KMS-11 (cell line): ENCODE results near the gene MAG.

Experiments
- H2AFZ ChIP-seq: fragments of 200-600 bp; sonication (generic); 2 replicates; pipeline ENCODE4 v1.6.1; 2016; ENCODE audit warnings: antibody characterized with exemption, mixed run types, low read depth
- H3K27ac ChIP-seq: fragments of 200-600 bp; sonication (generic); 2 replicates; pipeline ENCODE4 v1.6.1; 2016; ENCODE audit warnings: mild to moderate bottlenecking, mixed run types
- H3K27me3 ChIP-seq: fragments of 200-600 bp; sonication (generic); 2 replicates; pipeline ENCODE4 v1.6.1; 2017; ENCODE audit warnings: mild to moderate bottlenecking, low read depth, mixed run types, moderate library complexity; ENCODE audit not compliant: insufficient read depth
- H3K36me3 ChIP-seq: fragments of 200-600 bp; sonication (generic); 2 replicates; pipeline ENCODE4 v1.6.1; 2017; ENCODE audit warnings: mild to moderate bottlenecking, mixed run types; ENCODE audit not compliant: insufficient read depth
- H3K4me1 ChIP-seq: fragments of 200-600 bp; sonication (generic); 2 replicates; pipeline ENCODE4 v1.6.1; 2016; ENCODE audit warnings: mild to moderate bottlenecking, low read depth, mixed run types; ENCODE audit not compliant: poor library complexity, severe bottlenecking
- H3K4me2 ChIP-seq: fragments of 200-600 bp; sonication (generic); 2 replicates; pipeline ENCODE4 v1.7.0; 2016; ENCODE audit warnings: mild to moderate bottlenecking, mixed run types
- H3K4me3 ChIP-seq: fragments of 200-600 bp; sonication (generic); IDR thresholded peaks from 2 replicates; pipeline ENCODE4 v1.6.1; 2017; ENCODE audit warnings: low read depth, low read length, mixed read lengths; ENCODE audit not compliant: insufficient read depth
- H3K79me2 ChIP-seq: fragments of 200-600 bp; sonication (generic); 2 replicates; pipeline ENCODE4 v1.6.1; 2016; ENCODE audit warnings: low read depth, mixed run types; ENCODE audit not compliant: insufficient read depth
- H3K9ac ChIP-seq: fragments of 200-600 bp; sonication (generic); 2 replicates; pipeline ENCODE4 v1.6.1; 2016; ENCODE audit warnings: mild to moderate bottlenecking, mixed run types
- H4K20me1 ChIP-seq: fragments of 200-600 bp; sonication (generic); 2 replicates; pipeline ENCODE4 v1.6.1; 2016; ENCODE audit warnings: mild to moderate bottlenecking, mixed run types; ENCODE audit not compliant: insufficient read depth
- CTCF ChIP-seq: fragments of 200-600 bp; sonication (generic); conservative IDR thresholded peaks from 2 replicates; pipeline ENCODE4 v1.6.1; 2017; ENCODE audit warnings: low read depth, mild to moderate bottlenecking, antibody characterized with exemption, low read length, moderate library complexity, mixed read lengths

The MAG gene

GRCh38 chr19:35254341-35255297, 37.3 kb upstream of the MAG start:
- H2AFZ ChIP-seq: no peak overlapping the region
- no peaks in the 10 kb centered on the region for H3K27me3 ChIP-seq
- no peak overlapping the region for H3K27ac ChIP-seq
- no peak overlapping the region for H3K4me3 ChIP-seq
- no peaks in the 10 kb centered on the region for H3K4me1 ChIP-seq
- no peaks in the 10 kb centered on the region for H3K36me3 ChIP-seq
- H3K9ac ChIP-seq: no peak overlapping the region
- H3K79me2 ChIP-seq: no peaks in the 10 kb centered on the region
- TF ChIP-seq CTCF: no peak
- H4K20me1 ChIP-seq: no peaks in the 10 kb centered on the region
- no peak overlapping the region for H3K4me2 ChIP-seq

- no peak overlapping the region for H3K4me2 ChIP-seq
- no peak for TF ChIP-seq CTCF
- H3K9ac ChIP-seq: no peak overlapping the region
- H2AFZ ChIP-seq: no peak overlapping the region
- no peaks in the 10 kb centered on the region for H3K27me3 ChIP-seq
- no peaks in the 10 kb centered on the region for H3K4me1 ChIP-seq
- H3K4me3 ChIP-seq: no peak overlapping the region
- no peaks in the 10 kb centered on the region for H4K20me1 ChIP-seq
- H3K36me3 ChIP-seq: no peaks in the 10 kb centered on the region
- H3K27ac ChIP-seq: no peak overlapping the region
- no peaks in the 10 kb centered on the region for H3K79me2 ChIP-seq
Observed at GRCh38 chr19:35256566-35256965, 35.4 kb upstream of the MAG start.

- no peaks in the 10 kb centered on the region for H4K20me1 ChIP-seq
- no peak overlapping the region for H3K9ac ChIP-seq
- TF ChIP-seq CTCF: no peak
- no peaks in the 10 kb centered on the region for H3K79me2 ChIP-seq
- H3K4me3 ChIP-seq: no peak overlapping the region
- H3K27me3 ChIP-seq: no peaks in the 10 kb centered on the region
- H3K4me2 ChIP-seq: no peak overlapping the region
- no peak overlapping the region for H2AFZ ChIP-seq
- no peaks in the 10 kb centered on the region for H3K4me1 ChIP-seq
- H3K27ac ChIP-seq: no peak overlapping the region
- no peaks in the 10 kb centered on the region for H3K36me3 ChIP-seq
Observed at GRCh38 chr19:35257113-35257461, 34.9 kb upstream of the MAG start.

GRCh38 chr19:35260694-35261304, 31.2 kb upstream of the MAG start:
- Histone ChIP-seq H3K27ac (no peak overlapping the region), H3K4me2 (no peak overlapping the region)
- no peak for TF ChIP-seq CTCF

More at GRCh38 chr19:35260694-35261304, 31.2 kb upstream of the MAG start:
- Histone ChIP-seq H4K20me1 (no peaks in the 10 kb centered on the region), H3K4me1 (no peaks in the 10 kb centered on the region), H2AFZ (no peak overlapping the region), H3K36me3 (no peaks in the 10 kb centered on the region), H3K4me3 (no peak overlapping the region), H3K79me2 (no peaks in the 10 kb centered on the region), H3K27me3 (no peaks in the 10 kb centered on the region), H3K9ac (no peak overlapping the region)
